NT2/D1 (cell line): Measurements from ENCODE around the gene PRKAR2B.

ENCODE experiments used
- SUZ12 ChIP-seq: IDR thresholded peaks from 2 replicates; pipeline ENCODE4 v1.6.1; 2011; ENCODE audit not compliant: insufficient read length, insufficient read depth; ENCODE audit errors: extremely low read depth
- YY1 ChIP-seq: IDR thresholded peaks from 2 replicates; pipeline ENCODE4 v1.6.1; 2011; ENCODE audit not compliant: insufficient read length, insufficient read depth

DNA sequence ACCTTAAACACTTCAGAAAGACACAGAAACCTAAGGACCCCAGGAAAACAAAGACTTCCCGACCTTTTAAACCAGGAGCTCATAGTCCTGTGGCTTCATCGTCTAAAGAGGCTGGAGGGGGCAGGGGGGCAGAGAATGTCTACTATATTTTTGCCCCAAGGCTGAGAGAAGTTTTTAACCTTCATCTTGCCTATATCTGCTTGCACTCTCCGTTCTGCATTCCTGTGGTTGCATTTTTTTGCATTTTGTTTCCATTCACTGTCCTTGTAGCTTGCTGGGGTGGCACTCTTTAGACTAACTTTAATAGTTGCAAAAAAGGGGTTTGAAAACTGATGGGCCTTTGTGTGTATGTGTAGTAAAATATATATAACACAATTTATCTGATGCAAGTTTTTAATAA is 23.7 kb downstream of the PRKAR2B start:
- no peak for TF ChIP-seq YY1
- TF ChIP-seq SUZ12: no peak
